Measurements from ENCODE around the gene DOCK1.

DOCK1 gene

DNA sequence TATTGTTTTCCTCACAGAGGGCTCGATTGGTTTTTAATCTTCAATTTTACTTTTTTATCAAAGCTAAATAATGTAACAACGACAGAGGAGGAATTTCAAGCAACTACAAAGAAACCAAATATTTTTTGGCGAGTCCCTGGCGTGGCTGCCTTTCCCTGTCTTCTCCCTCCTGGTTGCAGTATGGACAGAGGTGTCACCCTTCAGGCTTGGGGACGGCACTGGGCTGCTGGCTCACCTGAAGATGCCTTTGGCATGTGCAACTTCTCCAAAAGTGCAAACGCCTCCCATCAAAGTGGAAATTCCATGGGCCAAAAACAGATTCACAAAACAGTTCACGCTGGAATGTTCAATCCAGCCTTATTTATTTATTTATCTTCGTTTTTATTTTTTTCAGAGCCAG, 51.9 kb downstream of the DOCK1 start:
- in situ Hi-C loops (cut with MboI; ENCODE audit: low pct_unique_long_range_greater_than_20kb, low sequenced_read_pairs, unreplicated experiment): no loop called here
- no peak for DNase-seq (ENCODE audit: low spot score)
- TF ChIP-seq, protein P1, sequence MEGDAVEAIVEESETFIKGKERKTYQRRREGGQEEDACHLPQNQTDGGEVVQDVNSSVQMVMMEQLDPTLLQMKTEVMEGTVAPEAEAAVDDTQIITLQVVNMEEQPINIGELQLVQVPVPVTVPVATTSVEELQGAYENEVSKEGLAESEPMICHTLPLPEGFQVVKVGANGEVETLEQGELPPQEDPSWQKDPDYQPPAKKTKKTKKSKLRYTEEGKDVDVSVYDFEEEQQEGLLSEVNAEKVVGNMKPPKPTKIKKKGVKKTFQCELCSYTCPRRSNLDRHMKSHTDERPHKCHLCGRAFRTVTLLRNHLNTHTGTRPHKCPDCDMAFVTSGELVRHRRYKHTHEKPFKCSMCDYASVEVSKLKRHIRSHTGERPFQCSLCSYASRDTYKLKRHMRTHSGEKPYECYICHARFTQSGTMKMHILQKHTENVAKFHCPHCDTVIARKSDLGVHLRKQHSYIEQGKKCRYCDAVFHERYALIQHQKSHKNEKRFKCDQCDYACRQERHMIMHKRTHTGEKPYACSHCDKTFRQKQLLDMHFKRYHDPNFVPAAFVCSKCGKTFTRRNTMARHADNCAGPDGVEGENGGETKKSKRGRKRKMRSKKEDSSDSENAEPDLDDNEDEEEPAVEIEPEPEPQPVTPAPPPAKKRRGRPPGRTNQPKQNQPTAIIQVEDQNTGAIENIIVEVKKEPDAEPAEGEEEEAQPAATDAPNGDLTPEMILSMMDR (IDR thresholded peaks at IDR 0.05; ENCODE audit: extremely low read depth, insufficient read depth, missing control alignments): no peak

DNA sequence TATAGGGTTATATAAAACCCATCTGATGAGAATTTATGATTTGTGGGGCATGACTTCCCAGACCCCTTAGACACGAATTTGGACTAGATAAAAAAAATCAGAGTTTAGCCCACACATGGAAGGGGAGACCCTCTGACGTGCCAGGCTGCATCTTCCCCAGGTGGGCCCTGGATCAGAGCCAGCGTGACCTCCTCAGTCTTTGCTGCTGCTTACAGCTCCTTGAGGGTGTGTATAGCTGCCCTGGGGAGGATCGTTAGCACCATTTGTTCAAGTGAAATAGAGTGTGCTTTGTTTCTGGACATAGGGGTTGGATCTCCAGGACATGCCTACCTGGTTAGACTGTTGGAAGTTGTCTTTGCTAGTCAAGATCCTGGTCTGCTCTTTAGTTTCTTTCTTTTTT, 54.2 kb downstream of the DOCK1 start:
- in situ Hi-C loops (cut with MboI; ENCODE audit: low pct_unique_long_range_greater_than_20kb, low sequenced_read_pairs, unreplicated experiment): no loop called here
- DNase-seq (ENCODE audit: low spot score): no peak

DNA sequence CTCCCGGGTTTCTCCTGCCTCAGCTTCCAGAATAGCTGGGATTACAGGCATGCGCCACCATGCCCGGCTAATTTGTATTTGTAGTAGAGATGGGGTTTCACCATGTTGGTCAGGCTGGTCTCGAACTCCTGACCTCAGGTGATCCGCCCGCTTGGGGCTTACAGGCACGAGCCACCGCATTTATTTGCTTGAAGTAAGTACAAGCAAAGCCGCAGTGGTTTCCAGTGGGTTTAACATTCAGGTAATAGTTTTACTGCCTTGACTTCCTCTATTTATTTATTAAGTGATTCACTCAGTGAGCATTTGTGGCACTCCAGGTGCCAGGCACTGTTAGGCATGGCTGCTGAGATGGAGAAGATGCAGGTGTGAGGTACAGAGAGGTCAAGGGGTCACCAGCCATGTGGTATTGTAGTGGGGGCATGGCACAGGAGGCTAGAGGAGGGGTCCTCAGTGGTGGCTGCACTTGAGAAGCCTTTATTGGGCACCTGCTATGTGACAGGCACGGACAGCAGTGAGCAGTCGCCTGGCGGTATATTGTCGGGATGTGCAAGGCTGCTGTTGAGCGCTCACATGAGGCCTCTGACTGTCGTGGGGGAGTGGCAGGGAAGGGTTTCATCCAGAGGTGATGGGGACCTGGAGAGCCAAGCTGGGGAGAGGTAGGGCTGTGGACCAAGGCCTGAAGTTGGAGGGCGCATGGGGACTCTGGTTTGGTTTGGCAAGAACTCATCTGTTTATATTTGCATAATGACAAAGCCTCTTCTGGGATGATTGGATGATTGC, 54.9 kb downstream of the DOCK1 start:
- DNase-seq (ENCODE audit: low spot score): no peak
- in situ Hi-C loops (cut with MboI; ENCODE audit: low pct_unique_long_range_greater_than_20kb, low sequenced_read_pairs, unreplicated experiment): no loop called here
- TF ChIP-seq, protein P1 (IDR thresholded peaks at IDR 0.05; ENCODE audit: extremely low read depth, insufficient read depth, missing control alignments): no peak

More for the DNA sequence above, 54.2 kb downstream of the DOCK1 start:
- TF ChIP-seq, protein P1 (IDR thresholded peaks at IDR 0.05; ENCODE audit: extremely low read depth, insufficient read depth, missing control alignments): no peak

DNA sequence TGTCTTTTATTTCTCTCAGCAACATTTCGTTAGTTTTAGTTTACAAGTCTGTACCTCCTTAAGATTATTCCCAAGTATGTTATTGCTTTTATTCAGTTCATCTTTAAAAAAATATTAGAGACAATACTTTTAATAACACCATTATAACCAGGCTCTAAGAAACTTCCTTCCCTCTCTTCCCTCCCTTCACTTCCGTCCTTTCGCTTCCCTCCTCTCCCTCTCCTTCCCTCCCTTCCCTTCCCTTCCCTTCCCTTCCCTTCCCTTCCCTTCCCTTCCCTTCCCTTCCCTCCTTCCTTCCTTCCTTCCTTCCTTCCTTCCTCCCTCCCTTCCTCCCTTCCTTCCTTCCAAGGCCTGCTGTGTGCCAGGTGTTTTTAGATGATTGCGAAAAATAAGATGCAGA, 58.1 kb downstream of the DOCK1 start:
- in situ Hi-C loops (cut with MboI; ENCODE audit: low pct_unique_long_range_greater_than_20kb, low sequenced_read_pairs, unreplicated experiment): no loop called here
- TF ChIP-seq, protein P1 (IDR thresholded peaks at IDR 0.05; ENCODE audit: extremely low read depth, insufficient read depth, missing control alignments): no peak

DNA sequence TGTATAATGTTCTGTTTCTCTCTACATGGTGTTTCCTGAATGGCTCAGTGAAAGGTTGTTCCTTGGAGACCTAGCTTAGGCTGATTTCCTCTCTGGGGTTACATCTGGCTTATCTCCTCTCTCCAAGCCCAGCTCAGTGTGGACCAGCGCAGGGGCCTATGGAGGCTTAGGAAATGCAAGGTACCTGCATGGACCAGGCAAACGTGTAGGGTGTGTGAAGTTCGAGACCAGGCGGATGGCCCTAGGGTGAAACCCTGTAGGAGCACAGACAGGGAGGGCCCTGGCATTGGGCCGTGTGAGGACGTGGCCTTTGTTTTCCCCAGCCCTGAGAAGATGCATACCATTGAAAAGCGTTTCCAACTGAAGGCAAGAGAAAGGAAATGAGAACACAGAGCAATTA, 59.0 kb downstream of the DOCK1 start:
- in situ Hi-C loops (cut with MboI; ENCODE audit: low pct_unique_long_range_greater_than_20kb, low sequenced_read_pairs, unreplicated experiment): no loop called here
- no peak for DNase-seq (ENCODE audit: low spot score)
- TF ChIP-seq, protein P1 (IDR thresholded peaks at IDR 0.05; ENCODE audit: extremely low read depth, insufficient read depth, missing control alignments): no peak

More for the DNA sequence above, 58.1 kb downstream of the DOCK1 start:
- DNase-seq (ENCODE audit: low spot score): no peak

GRCh38 chr10:126966938-126967337, 61.7 kb downstream of the DOCK1 start:
- TF ChIP-seq, protein P1 (IDR thresholded peaks at IDR 0.05; ENCODE audit: extremely low read depth, insufficient read depth, missing control alignments): no peak
- in situ Hi-C loops (cut with MboI; ENCODE audit: low pct_unique_long_range_greater_than_20kb, low sequenced_read_pairs, unreplicated experiment): no loop called here
- DNase-seq (ENCODE audit: low spot score): no peak
